ENCODE data around the gene PTPN4.
A peak's percentile ranks its signal among the peaks of the same experiment; 100 is the strongest.

Gene PTPN4, protein sequence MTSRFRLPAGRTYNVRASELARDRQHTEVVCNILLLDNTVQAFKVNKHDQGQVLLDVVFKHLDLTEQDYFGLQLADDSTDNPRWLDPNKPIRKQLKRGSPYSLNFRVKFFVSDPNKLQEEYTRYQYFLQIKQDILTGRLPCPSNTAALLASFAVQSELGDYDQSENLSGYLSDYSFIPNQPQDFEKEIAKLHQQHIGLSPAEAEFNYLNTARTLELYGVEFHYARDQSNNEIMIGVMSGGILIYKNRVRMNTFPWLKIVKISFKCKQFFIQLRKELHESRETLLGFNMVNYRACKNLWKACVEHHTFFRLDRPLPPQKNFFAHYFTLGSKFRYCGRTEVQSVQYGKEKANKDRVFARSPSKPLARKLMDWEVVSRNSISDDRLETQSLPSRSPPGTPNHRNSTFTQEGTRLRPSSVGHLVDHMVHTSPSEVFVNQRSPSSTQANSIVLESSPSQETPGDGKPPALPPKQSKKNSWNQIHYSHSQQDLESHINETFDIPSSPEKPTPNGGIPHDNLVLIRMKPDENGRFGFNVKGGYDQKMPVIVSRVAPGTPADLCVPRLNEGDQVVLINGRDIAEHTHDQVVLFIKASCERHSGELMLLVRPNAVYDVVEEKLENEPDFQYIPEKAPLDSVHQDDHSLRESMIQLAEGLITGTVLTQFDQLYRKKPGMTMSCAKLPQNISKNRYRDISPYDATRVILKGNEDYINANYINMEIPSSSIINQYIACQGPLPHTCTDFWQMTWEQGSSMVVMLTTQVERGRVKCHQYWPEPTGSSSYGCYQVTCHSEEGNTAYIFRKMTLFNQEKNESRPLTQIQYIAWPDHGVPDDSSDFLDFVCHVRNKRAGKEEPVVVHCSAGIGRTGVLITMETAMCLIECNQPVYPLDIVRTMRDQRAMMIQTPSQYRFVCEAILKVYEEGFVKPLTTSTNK

DNA sequence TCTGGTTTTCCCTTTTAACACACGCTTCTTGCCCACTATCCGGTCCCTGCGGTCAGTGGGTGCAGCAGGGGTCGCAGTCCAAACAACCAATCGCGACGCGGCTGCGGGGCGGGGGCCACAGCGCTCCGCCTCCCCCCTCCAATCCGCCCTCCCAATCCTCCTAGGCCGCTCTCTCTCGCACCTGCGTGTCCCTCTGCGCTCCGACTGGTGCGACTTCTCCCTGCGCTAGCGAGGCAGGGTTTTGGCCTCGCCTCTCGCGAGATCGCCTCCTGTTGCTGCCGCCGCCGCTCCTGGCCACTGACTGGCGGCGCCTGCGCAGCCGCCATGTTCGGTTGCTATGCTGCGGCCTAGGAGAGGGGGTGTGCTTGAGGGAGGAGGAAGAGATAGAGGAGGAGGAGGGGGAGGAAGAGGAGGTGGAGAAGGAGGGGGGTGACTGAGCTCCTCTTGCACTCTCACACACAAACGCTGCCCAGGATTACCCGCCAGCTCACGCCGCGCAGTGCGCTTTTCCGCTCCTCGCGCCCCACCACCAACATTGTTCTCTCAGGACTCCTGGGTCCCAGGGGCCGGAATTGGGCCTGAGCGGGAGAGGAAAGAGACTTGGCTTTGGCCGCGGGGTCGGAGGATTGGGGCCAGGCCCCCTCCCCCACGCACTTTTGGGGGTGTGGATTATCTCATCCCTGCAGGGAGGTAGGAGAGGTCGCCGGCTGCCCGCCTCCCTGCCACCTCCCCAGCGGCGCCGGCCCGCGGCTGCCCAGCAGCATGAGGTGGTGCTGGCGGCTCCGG lies at the start of gene PTPN4:
PTPN4 (plus strand) TSS at position 472 of the 786 bp plus-strand sequence. CDS start 49,932 bp downstream, outside the sequence.
- DNase-seq: peak; percentile 95

DNA sequence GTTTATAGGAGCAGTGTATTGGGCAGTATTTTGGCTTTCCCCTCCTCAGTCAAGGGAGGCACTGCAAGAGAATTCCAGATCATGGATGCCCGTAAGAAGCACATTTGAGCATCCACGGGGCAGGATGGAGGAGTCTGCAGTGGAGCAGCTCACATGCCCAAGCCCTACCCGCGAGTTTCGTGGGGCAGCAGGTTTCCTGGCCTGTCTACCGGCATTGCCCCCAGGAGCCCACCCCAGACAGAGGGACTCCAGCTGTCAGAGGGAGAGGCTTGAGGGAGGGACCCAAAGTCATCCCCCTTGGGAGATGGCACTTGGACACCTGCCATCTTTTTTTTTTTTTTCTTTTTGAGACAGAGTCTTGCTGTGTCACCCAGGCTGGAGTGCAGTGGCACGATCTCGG lies 49.4 kb upstream of the PTPN4 start:
- DNase-seq: no peak

DNA sequence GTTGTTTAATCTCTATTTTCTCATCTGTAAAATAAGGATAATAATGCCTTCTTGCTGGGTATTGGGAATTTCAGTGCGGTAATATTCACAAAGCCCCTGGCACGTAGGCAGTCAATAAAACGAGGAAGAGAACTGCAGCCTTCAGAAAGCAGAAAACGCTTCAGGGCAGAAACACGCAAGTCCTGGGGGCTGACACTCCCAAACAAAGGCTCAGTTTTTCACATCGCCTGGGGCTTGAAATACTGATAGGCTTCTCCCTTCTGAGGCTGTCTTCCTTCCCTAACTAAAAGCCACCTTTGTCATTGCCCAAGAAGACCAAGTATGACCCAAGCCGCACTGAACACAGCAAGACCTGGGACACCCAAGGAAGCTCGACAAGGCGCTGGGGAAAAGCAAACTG lies 48.4 kb upstream of the PTPN4 start:
- DNase-seq: no peak

DNA sequence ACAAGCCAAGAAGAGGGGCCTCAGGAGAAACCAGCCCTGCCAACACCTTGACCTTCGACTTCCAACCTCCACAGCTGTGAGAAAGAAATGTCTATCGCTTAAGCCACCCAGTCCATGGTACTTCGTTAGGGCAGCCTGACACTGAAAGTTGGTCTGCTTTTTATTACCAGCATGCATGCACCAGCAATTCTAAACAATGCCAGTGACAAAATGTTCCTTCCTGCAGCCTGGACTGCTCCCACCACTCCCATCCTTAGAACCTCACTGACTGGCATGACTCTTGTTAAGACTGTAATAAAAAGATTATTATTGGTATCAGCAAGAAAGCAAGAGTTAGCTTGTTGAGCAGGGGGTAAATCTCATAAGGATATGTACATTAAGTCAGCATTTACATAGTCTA lies 47.2 kb upstream of the PTPN4 start:
- no peak for DNase-seq

DNA sequence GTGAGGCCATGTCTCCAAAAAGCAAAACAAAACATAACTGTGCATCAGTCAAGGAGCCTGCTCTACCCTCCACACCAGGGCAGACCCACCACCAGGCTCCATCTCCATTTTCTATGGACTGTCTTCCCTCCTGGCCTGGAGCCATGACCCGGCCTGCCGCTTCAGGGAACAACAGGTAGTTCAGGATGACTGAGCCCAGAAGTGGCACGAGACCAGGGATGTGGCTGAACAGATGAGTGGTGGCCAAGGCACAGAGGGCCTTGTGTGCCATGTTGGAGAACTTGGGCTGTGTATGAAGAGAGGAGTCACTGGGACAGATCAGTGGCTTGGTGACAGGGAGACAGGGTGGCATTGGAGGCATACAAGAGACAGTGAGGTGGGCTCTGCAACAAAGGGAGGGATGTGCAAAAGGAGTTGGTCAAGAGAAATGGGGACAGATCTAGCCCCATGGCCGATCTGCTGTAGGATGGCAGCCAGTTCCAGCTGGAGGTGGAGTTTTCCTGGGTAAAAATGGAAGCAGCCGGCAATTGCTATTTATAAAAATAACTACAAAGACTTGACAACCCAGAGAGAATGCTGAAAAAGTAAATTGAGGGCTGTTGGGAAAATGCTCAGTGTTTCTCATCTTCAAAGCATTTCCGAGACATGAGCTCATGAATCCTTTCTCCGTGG lies 45.8 kb upstream of the PTPN4 start:
- no peak for DNase-seq

DNA sequence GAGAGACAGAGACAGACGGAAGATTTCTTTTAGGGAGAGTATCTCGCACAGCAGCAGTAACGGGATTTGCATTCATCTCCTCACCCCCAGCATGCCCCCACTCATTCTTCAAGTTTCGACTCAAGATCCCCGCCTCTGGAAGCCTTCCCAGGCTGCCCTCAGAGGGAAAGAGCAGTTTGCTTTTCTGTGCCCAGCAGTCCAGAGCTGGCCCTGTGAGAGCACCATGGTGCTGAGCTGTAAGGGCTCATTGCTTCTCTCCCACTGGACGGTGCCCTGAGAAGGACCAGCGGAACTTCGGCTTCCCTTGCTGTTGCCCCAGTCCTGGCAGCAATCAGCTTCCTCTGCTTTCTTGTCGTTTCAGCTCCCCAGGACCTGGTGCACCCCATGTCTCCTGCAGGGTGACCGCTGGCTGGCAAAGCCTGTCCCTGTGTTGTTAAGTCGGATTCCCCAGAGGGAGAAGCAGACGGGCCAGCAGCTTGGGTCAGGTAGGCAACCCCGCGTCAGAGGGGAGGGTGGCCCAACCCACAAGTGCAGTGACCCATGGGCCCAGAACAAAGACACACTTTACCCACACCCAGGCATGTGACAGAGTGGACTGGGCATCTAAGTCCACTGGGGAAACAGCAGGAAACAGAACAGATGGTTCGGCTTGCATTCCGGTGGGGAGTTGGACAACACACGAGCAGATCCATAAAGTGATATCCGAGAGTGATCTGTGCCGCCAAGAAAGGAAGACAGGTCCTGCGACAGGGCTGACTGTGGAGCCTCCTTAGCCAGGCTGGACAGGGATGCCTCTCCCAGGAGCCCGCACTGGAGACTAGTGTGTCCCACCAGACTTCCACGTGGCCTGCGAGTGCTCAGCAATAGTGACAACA lies 44.1 kb upstream of the PTPN4 start:
- no peak for DNase-seq

DNA sequence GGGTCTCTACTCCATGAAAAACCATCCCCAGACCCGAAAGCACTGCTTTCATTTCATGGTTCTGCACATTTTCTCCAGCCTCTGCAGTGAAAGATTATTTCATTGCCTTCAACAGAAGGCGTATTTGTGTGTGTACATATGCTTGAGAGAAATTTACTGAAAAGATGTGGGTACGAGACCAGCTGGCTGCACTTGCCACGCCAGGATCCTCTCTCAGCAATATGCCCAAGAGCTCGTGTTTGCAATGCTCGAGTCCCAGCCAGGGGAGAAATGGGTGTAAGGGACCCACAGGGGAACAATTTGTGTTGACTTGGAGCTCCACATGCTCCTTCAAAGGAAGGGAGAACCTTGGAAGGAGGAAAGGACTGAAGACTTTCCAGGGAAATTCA lies 43.4 kb upstream of the PTPN4 start:
- DNase-seq: no peak

DNA sequence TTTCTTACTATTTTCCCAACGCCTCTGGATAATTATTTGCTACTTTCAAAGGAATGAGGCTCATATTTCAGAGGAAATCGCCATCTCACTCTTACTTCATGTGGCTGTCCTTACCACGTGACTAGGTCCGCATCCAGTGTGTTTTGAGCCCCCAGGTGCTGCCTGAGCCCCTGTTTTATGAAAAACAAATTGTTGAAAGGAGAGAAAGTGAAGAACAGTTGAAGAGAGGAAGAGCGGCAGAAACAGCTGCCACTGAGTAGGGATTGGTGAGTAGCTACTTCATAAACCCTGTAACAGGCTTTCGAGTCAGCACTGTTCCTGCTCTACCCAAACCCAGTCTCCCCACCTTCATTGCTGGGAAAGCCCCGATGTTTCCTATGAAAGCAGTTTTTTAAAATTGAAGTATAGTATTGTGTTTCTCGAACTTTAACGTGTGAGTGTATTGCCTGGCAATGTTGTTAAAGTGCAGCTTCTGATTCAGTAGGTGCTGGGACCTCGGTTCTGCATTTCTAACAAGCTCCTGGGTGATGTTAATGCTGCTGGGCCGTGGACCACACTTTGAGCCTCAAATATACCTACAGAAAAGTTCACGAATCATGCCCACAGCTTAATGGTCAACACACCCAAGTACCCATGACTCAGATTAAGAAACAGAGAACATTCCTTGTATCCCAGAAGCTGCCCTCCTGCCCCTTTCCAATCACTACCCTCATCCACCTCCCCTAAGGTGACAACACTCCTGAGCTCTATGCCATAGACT lies 41.0 kb upstream of the PTPN4 start:
- DNase-seq: no peak

DNA sequence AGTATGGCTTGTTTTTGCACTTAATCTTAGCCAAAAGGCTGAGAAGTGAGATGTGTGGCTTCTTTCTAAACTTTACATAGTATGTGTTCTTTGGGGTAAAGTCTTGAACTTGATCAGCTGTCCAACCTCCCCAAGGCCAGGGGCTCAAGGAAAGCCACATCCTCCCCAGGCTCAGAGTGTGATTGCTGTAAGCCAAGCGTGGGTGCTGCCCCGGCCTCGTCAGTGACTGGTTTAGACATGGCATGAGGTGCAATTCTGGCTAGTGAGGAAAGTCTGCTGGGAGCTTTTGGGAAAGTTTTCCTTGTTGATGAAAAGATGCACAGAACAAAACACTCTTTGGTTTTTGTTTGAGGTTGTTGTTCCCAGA lies 40.5 kb upstream of the PTPN4 start:
- DNase-seq: no peak

DNA sequence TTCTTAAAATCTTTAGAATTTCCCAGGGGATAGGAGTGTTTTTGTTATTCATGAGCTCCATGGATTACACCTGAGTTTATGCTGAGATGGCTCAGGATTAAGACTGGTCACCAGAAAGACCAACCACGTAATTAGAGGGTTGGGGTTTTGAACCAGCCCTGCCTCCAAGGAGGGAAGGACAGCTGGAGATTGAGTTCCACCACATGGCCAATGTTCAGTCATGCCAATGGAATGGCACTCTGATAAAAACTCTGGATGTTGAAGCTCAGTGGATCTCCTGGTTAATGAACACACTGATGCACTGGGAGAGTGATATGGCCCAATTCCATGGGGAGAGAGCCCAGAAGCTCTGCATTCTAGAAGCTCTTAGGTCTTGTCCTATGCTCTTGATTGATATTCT lies 38.7 kb upstream of the PTPN4 start:
- no peak for DNase-seq

DNA sequence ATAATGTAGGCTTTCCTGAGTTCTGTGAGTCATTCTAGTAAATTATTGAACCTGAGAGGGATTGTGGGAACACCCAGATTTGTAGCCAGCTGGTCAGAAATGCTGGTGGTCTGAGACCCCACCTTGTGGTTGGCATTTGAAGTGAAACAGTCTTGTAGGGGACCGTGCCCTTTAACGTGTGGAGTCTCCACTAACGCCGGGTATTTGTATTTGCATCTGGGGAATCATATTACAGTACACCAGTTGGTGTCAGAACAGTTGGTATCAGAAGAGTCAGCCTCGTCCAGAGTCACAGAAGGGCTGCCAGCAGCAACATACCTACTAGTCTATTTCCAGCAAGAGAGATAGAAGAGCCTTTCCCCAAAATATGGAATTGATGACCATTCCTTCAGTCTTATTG lies 38.3 kb upstream of the PTPN4 start:
- DNase-seq: no peak

DNA sequence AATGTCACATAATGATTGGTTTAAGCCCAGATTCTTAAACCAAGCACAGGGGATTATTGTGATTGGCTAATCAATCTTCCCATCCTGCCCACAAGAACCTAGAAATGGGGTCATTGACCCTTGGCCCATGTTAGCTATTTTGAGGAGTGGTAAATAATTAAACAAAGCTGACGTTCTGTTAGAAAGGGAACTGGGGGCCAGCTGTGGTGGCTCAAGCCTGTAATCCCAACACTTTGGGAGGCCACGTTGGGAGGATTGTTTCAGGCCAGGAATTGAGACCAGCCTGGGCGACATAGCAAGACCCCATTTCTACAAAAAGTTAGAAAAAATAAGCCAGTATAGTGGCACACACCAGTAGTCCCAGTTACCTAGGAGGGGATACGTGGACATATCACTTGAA lies 37.8 kb upstream of the PTPN4 start:
- DNase-seq: no peak

DNA sequence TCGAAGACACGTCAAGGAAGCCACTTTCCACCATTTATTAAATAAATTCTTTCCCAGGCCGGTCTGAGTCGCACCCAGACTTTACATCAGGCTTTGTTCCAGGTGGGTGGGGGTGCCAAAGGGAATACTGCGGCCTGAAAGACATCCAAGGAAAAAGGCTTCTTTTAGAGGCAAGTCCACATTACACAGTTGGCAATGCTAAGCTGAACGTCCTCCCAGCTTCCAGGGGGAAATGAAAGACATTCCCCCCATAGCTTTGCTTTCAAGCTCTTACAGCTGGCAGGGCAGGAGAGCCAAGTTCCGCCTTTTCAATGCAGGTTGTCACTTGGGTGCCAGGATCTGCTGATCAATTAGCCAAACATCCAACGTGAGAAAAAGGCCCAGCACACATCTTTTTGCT lies 36.5 kb upstream of the PTPN4 start:
- DNase-seq: no peak

DNA sequence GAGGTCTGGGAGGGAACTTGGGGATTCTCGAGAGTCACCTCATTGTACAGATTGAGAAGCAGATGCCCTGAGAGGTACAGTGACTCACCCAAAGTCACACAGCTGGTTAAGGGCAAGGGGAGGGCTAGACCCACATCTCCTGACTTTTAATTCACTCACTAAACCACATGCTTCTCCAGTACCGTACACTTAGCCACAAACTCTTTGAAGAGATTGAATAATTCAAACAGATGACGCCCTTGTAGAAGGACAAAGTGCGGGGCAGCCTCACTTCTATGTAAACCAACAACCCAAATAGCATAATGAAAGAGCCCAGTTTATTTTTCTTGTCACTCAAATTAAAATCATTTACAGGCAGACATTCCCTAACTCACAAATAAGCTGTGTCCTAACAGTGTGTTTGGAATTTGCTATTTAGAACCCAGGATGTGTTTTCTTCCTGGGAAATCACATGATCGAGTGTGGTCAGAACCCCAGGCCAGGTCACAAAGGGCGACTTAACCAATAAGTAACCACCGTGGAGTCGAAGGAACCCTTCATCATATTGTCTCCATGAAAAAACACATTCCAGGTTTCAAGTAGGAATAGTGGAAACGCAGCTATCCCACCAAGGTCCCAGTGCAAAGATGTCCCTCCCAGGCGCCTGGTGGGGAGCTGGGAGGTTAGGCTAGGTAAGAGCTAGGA lies 35.8 kb upstream of the PTPN4 start:
- no peak for DNase-seq

DNA sequence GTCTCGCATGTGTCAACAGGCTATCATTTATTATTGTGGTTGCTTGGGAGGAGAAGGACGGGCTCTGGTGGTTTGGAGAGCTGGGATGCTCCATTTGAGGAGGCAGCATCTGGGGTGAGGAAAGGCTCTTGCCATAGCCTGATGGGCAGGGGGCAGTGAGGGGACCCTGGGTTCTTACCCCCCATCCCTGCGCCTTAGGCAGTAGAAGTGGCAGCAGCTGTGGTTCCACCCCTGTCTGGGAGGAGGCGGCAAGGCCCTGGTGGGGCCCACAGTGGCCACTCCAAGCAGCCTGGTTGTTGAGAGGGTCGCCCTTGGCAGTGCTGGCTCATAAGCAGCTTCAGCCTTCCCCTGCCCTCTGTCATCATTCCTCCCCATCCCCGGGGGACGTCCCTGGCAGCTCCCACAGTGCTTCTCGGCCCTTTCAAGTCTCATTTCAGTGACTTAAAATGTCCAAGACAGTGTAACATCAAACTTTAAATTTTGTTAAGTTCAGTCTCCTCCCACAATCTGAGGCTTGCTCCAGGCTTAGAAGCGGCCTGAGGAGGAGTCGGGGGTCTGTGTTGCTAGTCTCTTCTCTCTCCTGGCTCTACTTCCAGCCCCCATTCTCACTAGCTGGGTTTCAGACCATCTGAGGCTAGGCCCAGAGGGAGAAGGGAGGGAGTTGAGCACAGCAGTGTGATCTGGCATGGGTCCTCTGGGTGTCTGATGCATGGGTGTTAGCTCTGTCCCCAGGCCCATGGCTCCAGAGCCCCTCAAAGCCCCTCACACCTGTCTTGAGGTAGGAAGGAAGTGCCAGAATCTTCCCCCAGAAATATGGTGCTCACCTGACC lies 34.9 kb upstream of the PTPN4 start:
- no peak for DNase-seq

DNA sequence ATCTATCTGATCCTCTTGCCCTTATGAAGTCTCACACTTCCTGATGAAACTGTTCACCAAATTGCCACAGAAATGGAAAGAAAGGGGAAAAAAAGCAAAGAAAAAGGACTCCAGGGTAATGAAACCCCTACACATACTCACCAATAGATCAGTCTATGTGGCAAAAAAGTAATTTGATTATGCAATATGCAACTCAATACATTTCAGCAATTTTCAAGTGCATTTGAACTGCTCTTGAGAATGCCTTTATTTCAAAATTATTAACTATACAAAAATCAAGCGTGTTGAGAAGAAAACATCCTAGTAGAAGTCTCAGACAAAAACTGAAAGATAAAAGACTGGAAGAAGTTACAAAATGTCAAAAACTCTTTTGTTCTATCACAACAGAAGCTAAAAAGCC lies 32.2 kb upstream of the PTPN4 start:
- DNase-seq: no peak

DNA sequence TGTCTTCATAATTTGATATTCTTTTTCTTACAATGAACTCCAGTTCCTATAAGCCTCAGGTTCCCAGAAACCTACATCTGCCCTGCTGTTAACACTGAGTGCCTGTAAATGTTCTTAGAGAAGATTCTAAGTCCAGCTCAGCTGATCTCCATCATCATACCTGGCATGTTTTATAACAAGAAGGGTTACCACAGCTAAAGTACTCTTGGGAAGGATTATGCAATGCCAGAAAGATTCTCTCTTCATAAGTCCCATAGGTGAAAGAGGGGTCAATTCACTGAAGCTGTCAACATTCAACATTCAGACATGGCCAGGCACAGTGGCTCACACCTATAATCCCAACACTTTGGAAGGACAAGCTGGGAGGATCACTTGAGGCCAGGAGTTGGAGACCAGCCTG lies 31.3 kb upstream of the PTPN4 start:
- DNase-seq: no peak

DNA sequence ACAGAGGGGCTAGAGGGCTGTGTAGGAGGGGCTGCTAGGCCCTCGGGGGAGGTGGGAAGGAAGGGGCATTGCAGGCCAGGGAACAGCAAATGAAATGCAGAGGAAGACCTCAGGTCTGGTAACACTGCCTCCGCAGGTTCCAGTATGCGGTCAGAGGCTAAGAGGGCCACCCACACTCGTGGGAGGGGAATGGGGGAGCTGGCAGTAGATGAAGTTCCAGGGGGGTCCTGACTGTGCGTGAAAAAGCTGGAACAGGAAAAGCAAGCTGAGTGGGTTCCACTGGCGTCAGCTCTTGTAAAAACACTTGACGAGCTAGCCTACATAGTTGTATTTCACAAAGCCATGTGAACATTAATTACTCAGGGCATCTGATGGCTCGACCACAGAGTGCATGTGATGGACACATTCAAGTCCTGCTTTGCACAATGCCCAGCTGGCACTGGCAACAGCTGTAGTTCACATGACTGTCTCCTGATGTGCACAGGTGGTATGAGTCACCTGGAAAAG lies 29.0 kb upstream of the PTPN4 start:
- DNase-seq: no peak

DNA sequence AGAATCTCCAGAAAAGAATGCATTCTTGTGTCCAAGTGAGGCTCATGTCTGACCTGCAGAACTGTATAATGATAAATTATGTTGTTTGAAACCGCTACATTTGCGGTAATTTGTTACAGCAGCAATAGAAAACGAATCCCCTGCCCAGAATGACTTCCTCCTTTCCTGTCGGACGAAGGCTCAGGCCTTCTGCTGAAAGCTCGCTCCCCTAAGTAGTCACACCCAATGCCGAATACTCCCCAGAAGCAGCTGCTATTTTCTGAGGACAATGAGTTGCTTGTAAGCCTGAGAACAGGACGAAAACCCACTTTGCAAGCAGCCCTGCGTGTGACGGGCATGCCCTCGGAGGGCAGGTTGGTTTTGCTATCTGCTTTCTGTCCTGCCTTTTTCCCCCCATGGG lies 27.7 kb upstream of the PTPN4 start:
- DNase-seq: no peak
